Measurements from ENCODE around the gene AHSA1. TPM values are rescaled to one million over a fixed set of nuclear protein-coding genes. Genes with fewer than 3 reads are reported as not detected.

The AHSA1 gene
- total and polyA plus RNA-seq, 2 donors (not counting 1 experiment from before 2014, with no cell fraction given) = 83.2 to 87.5 TPM

DNA sequence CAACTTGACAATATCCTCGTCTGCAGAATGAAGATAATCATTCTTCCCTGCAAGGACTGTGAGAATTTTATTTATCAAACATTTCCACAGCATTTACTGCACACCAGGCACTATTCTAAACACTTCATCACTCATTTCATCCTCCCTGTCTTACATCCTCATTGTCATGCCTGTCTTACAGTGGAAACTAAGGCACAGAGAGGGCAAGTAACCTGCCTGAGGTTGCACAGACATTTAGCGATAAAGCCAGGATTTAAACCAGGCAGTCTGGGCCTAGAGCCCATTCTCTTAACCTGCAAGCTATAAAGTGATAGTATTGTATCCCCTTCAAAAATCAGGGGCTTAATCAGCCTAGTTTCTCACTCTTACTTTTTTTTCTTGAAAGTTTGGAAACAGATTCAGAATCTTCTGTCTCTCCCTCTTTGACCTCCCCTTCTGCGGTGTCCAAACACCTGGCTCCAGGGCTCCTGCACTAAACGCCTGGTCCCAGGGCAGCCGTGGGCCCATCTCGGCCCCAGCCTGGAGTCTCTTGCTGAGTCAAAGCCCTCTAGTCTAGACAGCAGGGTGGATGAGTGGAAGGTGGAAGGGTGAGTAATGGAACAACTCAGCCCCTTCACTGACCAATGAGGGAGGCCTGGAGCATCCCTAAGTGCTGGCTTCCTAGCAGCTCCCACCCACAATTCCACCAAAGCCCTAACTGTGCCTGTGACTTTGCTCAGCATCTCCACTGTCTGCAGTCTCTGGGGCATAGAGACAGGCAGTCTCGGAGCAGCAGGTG lies 28.2 kb downstream of the AHSA1 start:
- Mint-ChIP-seq H3K4me1 (no peaks in the 10 kb centered on the region), H3K4me3 (no peak overlapping the region), H3K27ac (no peak overlapping the region), H3K27me3 (no peaks in the 10 kb centered on the region), H3K9me3 (ENCODE audit: insufficient read depth) (no peaks in the 10 kb centered on the region)
- ChIA-PET CTCF (interaction anchor here (0.6 kb wide), 1 partner anchor 61 kb away, joined by 4 read pairs; no protein-coding TSS in a partner anchor), POLR2A (no interaction called here)
- no peaks in the 10 kb centered on the region for H3K27me3 ChIP-seq (replicated peaks in 1 of 4; ENCODE audit: control extremely low read depth in 1 of 4, control insufficient read depth in 3 of 4, insufficient read depth in 4 of 4, low read length in 3 of 4)
- H3K9me3 ChIP-seq (ENCODE audit: control extremely low read depth in 1 of 3, control insufficient read depth in 2 of 3, insufficient read depth in 1 of 3, low read length in 2 of 3) = no peaks in the 10 kb centered on the region
- WGBS (ENCODE audit: insufficient coverage) = 97% methylated on average over 3 of the region's 7 CpGs
- ATAC-seq (ENCODE audit: low read depth) (no peak), DNase-seq (no peak)
- H3K4me3 ChIP-seq (ENCODE audit: control extremely low read depth in 1 of 5, extremely low read depth in 1 of 5, insufficient read depth in 1 of 5, low read depth in 2 of 5, low read length in 4 of 5) = no peak overlapping the region
- no peaks in the 10 kb centered on the region for H4K20me1 ChIP-seq (ENCODE audit: control insufficient read depth, insufficient read depth, low read length, poor library complexity, severe bottlenecking)
- TF ChIP-seq, protein P1, sequence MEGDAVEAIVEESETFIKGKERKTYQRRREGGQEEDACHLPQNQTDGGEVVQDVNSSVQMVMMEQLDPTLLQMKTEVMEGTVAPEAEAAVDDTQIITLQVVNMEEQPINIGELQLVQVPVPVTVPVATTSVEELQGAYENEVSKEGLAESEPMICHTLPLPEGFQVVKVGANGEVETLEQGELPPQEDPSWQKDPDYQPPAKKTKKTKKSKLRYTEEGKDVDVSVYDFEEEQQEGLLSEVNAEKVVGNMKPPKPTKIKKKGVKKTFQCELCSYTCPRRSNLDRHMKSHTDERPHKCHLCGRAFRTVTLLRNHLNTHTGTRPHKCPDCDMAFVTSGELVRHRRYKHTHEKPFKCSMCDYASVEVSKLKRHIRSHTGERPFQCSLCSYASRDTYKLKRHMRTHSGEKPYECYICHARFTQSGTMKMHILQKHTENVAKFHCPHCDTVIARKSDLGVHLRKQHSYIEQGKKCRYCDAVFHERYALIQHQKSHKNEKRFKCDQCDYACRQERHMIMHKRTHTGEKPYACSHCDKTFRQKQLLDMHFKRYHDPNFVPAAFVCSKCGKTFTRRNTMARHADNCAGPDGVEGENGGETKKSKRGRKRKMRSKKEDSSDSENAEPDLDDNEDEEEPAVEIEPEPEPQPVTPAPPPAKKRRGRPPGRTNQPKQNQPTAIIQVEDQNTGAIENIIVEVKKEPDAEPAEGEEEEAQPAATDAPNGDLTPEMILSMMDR (IDR thresholded peaks at IDR 0.05) = no peak
- TF ChIP-seq EZH2 (IDR thresholded peaks at IDR 0.05; ENCODE audit: borderline replicate concordance, insufficient read depth, low read depth, low read length, poor library complexity, severe bottlenecking) = no peak
- H3K4me2 ChIP-seq (replicated peaks; ENCODE audit: low read depth, low read length, poor library complexity, severe bottlenecking) = no peak overlapping the region
- no peak overlapping the region for H3K9ac ChIP-seq (ENCODE audit: low read length)
- no peaks in the 10 kb centered on the region for H3K79me2 ChIP-seq (ENCODE audit: control insufficient read depth, insufficient read depth, low read length)
- intact Hi-C loops (cut with micrococcal nuclease) = no loop called here
- H2AFZ ChIP-seq (ENCODE audit: insufficient read depth, low read depth, low read length, poor library complexity, severe bottlenecking) = no peak overlapping the region
- H3K27ac ChIP-seq (ENCODE audit: low read length in 2 of 2) = no peak overlapping the region
- no peaks in the 10 kb centered on the region for H3K4me1 ChIP-seq (ENCODE audit: control insufficient read depth in 2 of 2, insufficient read depth in 2 of 2, low read length in 2 of 2)
- H3K36me3 ChIP-seq (replicated peaks in 1 of 2; ENCODE audit: control extremely low read depth in 1 of 2, control insufficient read depth in 1 of 2, extremely low read depth in 1 of 2, insufficient read depth in 2 of 2, low read length in 1 of 2) = no peaks in the 10 kb centered on the region

DNA sequence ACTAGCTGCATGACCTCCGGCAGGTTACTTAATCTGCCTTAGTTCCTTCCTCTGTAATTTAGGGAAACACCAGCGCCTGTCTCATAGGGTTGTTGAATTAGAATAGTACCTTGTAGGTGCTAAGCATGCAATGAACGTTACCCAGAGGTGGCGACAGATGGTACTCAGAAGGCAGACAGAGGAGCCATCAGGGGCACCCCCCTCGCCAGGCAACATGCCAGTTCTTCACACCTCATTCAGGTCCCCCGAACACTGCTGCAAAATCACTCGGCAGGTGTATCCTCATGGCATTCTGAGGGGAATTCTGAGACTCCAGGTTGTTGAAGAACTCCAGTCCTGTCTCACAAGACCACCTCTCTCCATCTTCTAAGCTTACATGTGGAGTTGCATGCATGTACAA lies 30.7 kb downstream of the AHSA1 start:
- intact Hi-C loops (cut with micrococcal nuclease) = no loop called here

More for the DNA sequence above, 30.7 kb downstream of the AHSA1 start:
- Mint-ChIP-seq H3K9me3 (ENCODE audit: insufficient read depth) (no peaks in the 10 kb centered on the region), H3K4me3 (no peak overlapping the region), H3K4me1 (no peaks in the 10 kb centered on the region), H3K27ac (no peak overlapping the region), H3K27me3 (no peaks in the 10 kb centered on the region)
- ChIA-PET CTCF (no interaction called here), POLR2A (no interaction called here)
- no peak overlapping the region for H3K4me2 ChIP-seq (replicated peaks; ENCODE audit: low read depth, low read length, poor library complexity, severe bottlenecking)
- no peak overlapping the region for H3K27ac ChIP-seq (ENCODE audit: low read length in 2 of 2)
- H3K4me3 ChIP-seq (ENCODE audit: control extremely low read depth in 1 of 5, extremely low read depth in 1 of 5, insufficient read depth in 1 of 5, low read depth in 2 of 5, low read length in 4 of 5) = no peak overlapping the region
- H3K9me3 ChIP-seq (ENCODE audit: control extremely low read depth in 1 of 3, control insufficient read depth in 2 of 3, insufficient read depth in 1 of 3, low read length in 2 of 3) = no peaks in the 10 kb centered on the region
- H4K20me1 ChIP-seq (ENCODE audit: control insufficient read depth, insufficient read depth, low read length, poor library complexity, severe bottlenecking) = no peaks in the 10 kb centered on the region
- DNase-seq = no peak
- 78% methylated on average over 4 of the region's 7 CpGs for WGBS (ENCODE audit: insufficient coverage)
- no peak overlapping the region for H2AFZ ChIP-seq (ENCODE audit: insufficient read depth, low read depth, low read length, poor library complexity, severe bottlenecking)
- no peaks in the 10 kb centered on the region for H3K4me1 ChIP-seq (ENCODE audit: control insufficient read depth in 2 of 2, insufficient read depth in 2 of 2, low read length in 2 of 2)
- no peaks in the 10 kb centered on the region for H3K36me3 ChIP-seq (replicated peaks in 1 of 2; ENCODE audit: control extremely low read depth in 1 of 2, control insufficient read depth in 1 of 2, extremely low read depth in 1 of 2, insufficient read depth in 2 of 2, low read length in 1 of 2)
- no peak for ATAC-seq (ENCODE audit: low read depth)
- TF ChIP-seq, protein P1 (IDR thresholded peaks at IDR 0.05) = no peak
- TF ChIP-seq EZH2 (IDR thresholded peaks at IDR 0.05; ENCODE audit: borderline replicate concordance, insufficient read depth, low read depth, low read length, poor library complexity, severe bottlenecking) = no peak
- no peaks in the 10 kb centered on the region for H3K27me3 ChIP-seq (replicated peaks in 1 of 4; ENCODE audit: control extremely low read depth in 1 of 4, control insufficient read depth in 3 of 4, insufficient read depth in 4 of 4, low read length in 3 of 4)
- H3K9ac ChIP-seq (ENCODE audit: low read length) = no peak overlapping the region
- H3K79me2 ChIP-seq (ENCODE audit: control insufficient read depth, insufficient read depth, low read length) = no peaks in the 10 kb centered on the region

All from B cell (primary cell).